Pulmonary artery endothelial cell (primary cell): ENCODE results near the gene WDR4. TPM values are rescaled to one million over a fixed set of nuclear protein-coding genes. Genes with fewer than 3 reads are reported as not detected.
"Not testable (repeated sequence)": the region's sequence is repeated elsewhere in the genome, so short reads cannot be mapped to it uniquely, and the experiment has no call there.

Experiments
- DNase-seq: peaks from one replicate; pipeline ENCODE4 v3.0.0-alpha.2; 2011; ENCODE audit warnings: low read depth, low spot score
- total RNA-seq: library from RNA; depleted of rRNA; stranded (reverse); fragments of >200 nt; gene quantifications from 2 replicates; pipeline ENCODE4 v1.2.3, GENCODE V29; 2014

Gene WDR4
- total RNA-seq, 1 donor from 2014 or later, result 13.8 TPM

DNA sequence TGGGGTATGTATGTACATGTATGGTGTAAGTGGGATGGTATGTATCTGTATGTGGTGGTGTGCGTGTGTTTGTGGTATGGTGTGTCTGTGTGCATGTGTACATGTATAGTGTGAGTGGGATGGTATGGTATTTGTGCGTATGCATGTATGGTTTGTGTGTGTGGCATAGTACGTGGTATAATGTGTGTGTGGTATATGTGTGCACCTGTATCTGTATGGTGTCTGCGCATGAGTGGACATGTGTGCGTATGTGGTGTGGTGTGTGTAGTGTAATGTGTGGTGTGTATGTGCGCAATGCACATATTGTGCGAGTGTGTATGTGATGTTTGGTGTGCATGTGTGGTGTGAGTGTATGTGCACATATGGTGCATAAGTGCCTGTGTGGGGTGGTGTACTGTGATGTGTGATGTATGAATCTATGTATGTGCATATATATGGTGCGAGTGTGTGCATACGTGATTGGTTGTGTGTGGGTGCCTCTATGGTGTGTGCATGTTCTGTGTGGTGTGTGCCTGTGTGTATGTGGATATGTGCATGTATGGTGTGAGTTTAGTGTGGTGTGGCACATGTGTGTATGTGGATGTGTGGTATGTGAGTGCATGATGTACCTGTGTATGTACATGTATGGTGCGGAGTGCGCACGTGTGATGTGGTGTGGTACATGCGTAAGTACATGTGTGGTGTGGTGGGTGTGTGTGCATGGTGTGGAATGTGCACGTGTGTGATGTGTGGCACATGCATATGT, 38.8 kb downstream of the WDR4 start:
- no peak for DNase-seq

DNA sequence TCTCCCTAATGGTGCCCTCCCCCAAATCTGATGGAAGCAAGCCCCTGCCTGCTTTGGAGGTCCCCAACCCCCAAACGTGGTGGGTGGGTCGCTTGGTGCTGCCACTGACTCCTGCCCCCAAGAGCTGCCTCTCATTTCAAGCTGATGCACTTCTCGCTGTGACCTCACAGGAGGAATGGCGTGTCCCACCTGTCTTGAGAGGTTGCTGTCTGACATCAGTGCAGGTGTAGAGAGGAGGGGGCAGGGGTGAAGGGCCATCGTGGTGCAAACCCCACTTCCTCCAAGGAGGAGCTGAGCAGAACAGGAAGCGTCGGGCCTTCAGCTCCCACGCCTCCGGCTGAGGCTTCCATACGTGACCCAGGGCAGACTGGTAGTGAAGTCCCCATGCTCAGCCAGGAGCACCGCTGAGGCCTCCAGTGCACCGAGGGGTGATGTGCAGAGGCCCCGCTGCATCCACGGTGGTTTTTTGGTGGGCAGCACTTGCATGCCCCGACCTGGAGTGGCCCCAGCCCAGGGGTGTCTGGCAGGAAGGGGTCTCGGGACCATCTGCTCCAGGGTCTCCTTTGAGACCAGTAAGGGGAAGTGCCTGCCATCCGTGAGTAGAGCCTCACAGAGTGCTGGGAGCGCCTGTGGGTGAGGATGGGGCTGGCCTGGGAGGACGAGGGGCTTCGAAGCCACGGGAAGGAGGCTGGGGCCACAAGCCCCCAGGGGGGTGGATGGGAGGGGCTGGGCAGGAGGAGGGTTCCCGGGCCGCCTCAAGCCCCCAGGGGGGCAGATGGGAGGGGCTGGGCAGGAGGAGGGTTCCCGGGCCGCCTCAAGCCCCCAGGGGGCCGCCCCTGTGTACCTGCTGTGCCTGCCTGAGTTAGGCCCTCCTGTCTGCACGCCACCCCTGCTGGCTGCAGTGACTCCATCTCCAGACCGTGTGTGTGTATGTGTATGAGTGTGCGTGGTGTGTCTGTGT, 39.8 kb downstream of the WDR4 start:
- no peak for DNase-seq

DNA sequence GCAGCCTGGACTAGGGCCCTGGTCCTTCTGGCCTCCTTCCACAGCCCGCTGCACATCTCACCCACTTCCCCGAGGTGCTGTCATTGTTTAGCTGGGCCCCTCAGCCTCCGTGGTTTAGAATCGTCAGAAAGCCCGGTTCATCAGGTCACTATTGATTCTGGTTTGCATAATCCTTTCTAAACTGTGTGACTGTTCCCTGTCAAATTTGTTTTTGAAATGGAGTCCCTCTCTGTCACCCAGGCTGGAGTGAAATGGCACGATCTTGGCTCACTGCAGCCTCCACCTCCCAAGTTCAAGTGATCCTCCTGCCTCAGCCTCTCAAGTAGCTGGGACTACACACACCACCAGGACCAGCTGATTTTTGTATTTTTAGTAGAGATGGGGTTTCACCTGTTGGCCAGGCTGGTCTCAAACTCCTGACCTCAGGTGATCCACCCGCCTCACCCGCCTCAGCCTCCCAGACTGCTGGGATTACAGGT, 41.1 kb downstream of the WDR4 start:
- not testable (repeated sequence) for DNase-seq

DNA sequence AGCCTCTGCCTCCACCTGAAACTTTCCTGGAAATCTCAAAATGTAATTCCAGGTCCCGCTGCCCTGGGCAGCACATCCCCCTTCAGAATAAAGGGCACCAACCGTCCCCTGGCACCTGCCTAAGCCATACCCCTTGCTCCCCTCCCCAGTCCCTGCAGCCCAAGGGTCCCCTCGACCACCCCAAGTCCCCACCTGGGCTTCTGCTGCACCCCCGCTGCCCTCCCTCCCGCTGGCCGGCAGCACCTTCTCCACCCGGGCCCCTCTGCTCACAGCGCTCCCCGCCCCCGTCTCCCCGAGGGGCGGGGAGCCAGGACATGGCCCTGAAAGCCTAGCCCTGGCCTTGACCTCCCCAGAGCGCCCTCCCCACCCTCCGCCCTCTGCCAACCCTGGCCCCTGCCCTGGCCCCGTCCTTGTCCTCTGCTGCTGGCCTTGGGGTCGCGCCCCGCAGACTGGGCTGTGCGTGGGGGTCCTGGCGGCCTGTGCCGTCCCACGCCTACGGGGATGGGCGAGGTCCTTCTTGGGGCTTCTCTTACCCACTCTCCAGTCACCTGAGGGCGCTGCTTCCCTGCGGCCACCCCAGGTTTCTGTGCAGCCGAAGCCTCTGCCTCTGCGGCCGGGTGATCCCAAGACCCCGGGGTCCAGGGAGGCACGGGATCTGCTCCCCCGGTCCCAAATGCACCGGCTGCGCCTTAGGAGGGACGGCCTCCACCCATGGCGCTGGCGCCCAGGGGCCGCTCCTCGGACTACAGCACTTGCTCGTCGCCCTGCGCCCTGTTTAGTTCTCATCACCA, 41.7 kb downstream of the WDR4 start:
- DNase-seq, result no peak

DNA sequence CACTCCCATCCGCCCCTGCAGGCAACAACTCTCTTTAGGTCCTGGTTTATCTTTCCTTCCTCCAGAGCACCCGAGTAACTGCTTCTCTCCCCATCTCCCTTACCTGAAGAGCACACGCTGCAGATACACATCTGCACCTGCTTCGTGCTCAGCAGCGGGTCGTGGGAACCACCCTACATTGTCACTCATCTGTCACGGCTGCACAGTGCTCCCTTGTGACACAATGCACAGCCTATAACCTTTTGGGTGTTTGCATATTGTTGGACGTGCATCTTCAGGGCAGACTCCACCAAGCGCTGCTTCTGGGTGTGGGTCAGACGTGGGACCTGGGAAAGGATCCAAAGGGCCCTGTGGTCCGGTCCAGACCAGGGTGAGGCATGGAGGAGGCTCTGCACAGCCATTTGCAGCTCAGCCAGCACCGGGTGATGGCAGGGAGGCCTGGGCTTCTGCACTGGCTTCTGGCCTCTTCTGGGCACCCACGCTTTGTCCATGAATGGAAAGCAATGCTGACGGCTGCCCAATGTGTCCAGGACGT, 42.5 kb downstream of the WDR4 start:
- DNase-seq, result no peak

DNA sequence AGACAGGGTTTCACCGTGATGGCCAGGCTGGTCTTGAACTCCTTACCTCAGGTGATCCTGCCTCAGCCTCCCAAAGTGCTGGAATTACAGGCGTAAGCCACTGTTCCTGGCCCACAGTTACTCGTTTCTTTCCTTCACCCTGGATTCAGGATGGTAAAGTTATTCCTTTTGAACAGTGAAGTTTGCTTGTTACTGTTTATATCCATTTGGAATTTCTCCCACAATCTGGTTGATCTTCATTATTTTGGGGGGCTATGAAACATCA, 43.0 kb downstream of the WDR4 start:
- no peak for DNase-seq

DNA sequence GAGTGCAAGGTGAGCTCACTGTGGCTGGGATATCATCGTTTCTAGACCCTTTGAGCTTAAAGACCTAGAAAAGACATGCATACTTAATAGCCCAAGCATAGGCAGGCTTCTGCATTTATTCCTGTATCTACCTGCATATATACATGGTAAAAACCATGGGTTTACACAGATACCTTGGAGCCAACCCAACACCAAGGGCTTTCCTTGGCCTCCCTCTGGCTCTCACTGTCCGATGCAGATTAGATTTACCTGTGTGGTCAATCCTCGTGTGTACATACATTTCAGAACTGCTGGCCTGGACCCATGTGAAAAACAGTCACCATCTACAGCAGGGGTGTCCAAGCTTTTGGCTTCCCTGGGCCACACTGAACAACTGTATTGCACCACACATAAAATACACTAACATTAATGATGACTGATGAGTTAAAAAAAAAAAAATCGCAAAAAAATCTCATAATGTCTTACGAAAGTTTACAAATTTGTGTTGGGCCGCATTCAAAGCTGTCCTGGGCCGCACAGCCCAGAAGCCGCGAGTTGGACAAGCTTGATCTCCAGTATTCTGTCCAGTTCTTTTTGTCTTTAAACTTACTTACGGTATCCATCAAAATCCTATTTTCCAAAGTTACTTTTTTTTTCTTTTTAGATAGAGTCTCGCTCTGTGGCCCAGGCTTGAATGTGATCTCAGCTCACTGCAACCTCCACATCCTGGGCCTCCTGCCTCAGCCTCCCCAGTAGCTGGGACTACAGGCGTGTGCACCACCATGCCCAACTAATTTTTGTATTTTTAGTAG, 43.5 kb downstream of the WDR4 start:
- DNase-seq, result no peak

DNA sequence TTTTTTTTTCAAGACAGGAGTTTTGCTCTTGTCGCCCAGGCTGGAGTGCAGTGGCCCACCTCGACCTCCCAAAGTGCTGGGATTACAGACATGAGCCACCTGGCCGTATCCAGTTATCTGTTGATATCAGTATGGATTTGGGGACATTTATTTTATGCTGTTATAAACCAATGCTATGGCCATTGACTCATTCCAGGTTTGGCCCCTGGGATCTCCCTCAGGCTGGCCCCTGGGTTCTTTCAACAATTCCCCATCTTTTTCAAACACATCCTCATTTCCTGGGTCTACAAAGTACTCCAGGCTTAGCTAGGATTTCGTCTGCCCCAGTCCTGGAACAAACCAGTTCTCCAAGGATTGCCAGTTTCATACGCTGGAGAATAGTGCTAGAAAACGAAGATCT, 44.1 kb downstream of the WDR4 start:
- DNase-seq, result no peak

DNA sequence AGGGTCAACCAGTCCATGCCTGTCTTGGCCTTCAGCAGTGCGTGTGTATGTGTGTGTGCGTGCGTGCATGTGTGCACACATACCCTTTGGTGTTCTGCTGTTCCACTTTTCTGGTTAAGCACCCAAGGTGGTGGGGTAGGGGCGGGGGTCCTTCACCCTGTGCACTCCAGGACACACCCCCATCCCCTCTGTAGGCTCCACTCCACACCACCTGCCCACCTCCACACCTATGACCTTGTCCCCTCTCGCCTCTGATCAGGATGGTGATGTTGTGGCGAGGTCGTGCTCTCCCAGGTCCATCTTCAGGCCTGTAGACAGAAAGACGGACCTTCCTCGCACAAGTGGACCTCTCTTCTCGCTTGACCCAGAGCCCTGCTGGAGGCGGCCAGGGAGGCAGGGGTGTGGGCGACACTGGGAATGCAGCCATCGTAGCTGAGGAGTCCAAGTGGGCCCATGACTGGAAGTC, 44.6 kb downstream of the WDR4 start:
- DNase-seq, result no peak

DNA sequence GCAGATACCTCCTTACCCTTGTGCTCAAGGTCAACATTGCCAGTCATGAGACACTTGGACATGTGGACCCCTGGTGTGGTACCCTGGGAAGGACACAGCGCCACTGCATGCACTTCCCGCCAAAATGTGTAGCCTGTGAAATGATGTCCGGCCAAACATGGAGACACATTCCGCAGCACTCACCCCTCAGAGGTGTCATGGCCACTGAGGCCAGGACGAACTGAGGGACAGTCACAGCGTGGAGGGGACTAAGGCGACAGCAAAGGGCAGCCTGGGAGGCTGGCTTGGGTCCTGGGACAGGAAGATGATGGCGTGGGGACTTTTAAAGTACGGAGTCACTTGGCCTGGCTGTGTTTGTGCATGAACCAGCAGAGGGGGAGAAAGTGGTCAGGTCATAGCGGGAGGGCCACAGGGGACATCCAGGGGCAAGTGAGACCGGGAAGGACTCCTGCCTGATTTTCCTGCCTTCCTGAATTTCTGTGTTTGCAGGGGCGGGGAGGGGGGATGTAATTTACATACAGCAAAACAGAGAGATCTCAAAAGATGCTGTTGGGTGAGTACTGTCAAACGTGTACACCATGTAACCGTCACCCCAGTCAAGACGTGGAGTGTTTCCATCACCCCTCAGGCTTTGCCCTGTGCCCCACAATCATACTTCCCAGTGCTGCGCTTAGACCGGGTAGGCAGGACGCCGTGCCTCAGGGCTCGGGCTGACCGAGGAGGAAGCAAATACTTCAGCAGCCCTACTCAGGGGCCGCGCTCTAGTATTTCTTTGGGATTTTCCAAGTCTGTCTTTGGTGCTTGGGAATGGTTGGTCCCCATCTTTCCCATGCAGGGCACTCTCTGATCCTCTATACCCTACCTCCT, 45.2 kb downstream of the WDR4 start:
- DNase-seq, result no peak

DNA sequence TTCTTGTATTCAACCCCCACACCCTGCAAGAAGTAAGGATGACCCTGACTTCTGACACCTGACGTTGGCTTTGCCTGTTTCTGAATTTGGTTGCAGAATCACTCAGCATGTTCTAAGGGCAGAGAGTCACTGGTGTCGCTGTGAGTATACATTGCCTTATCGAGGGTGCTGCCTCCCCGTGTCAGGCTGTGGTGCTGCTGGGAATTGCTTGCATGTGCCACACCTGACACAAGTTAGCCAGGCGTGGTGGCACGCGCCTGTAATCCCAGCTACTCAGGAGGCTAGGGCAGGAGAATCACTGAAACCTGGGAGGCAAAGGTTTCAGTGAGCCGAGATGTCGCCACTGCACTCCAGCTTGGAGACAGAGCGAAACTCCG, 45.9 kb downstream of the WDR4 start:
- no peak for DNase-seq

DNA sequence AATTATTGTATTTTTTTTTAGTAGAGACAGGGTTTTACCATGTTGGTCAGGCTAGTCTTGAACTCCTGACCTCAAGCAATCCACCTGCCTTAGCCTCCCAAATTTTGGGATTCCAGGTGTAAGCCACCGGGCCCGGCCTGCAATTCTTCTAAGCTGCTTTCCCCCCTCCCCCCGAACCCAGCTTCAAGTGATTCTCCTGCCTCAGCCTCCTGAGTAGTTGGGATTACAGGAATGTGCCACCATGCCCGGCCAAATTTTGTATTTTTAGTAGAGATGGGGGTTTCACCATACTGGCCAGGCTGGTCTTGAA, 47.1 kb downstream of the WDR4 start:
- DNase-seq, result not testable (repeated sequence)

DNA sequence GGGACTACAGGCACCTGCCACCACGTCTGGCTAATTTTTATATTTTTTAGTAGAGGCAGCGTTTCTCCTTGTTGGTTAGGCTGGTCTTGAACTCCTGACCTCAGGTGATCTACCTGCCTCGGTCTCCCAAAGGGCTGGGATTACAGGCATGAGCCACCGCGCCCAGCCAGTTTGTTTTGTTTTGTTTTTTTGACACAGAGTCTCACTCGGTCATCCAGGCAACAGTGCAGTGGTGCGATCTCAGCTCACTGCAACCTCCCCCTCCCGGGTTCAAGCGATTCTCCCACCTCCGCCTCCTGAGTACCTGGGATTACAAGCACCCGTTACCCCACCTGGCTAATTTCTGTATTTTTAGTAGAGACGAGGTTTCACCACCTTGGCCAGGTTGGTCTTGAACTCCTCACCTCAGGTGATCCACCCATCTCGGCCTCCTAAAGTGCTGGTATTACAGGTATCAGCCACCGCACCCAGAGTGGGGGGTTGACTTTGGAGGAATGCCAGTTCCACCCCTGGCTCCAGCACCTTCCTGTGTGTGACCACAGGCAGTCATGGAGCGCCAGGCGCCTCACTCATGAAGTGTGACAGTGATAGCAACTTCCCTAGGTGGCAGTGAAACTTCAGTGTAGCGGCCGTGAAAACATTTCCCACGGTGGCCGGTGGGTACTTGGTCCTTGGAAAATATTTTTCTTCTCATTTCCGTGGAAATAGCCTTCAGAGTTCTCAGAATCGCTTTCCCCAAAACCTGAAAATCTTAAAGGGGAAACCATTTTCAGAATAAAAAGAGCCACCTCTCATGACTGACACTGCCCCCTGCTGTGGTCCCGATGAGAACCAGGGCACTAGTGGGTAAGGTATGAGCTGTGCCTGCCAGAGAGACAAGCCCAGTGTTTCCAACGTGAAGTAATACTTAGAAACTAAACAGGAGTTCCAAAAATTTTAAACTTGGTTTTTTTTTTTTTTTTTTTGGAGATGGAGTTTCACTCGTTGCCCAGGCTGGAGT, 48.6 kb downstream of the WDR4 start:
- no peak for DNase-seq

DNA sequence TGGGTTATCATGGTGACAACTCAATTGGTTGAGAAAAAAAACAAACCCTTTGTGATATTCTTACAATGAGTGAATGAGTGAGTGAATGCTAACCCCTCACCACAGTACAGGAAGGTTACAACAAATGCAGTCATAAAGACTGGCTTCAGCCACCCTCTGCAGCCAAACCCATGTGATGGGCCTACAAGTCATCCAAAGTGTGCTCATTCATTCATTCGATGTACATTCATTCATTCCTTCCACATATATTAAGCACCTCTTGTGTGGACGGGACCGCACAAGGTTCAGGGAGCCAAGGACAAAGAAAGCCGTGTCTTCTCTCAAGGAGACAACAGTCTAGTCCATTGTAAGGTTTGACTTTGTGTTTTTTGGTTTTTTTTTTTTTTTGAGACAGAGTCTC, 49.4 kb downstream of the WDR4 start:
- DNase-seq, result no peak

DNA sequence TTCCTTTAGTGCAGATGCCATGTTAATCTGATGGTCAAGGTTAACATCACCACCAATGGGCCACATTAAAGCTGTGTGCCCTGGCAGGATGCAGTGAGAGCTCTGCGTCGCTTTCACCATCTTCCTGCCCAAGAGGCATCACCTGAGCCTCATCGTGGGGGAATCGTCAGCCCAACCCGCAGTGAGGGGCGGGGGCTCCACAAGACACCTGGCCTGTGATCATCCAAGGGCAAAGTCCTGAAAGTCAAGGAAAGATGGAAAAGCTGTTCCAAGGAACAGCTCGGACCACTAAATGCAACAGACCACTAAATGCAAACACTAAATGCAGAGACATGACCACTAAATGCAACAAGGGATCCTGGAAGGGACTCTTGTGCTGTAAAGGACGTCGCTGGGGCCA, 49.9 kb downstream of the WDR4 start:
- DNase-seq, result no peak

DNA sequence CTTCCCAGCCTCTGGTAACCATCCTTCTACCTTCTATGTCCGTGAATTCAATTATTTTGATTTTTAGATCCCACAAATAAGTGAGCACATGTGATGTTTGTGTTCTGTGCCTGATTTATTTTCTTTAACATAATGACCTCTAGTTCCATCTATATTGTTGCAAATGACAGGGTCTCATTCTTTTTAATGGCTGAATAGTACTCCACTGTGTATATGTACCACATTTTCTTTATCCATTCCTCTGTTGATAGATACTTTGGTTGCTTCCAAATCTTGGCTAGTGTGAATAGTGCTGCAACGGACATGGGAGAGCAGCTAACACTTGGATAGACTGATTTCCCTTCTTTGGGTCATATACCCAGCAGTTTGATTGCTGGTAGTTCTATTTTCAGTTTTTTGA, 51.8 kb downstream of the WDR4 start:
- DNase-seq, result no peak

DNA sequence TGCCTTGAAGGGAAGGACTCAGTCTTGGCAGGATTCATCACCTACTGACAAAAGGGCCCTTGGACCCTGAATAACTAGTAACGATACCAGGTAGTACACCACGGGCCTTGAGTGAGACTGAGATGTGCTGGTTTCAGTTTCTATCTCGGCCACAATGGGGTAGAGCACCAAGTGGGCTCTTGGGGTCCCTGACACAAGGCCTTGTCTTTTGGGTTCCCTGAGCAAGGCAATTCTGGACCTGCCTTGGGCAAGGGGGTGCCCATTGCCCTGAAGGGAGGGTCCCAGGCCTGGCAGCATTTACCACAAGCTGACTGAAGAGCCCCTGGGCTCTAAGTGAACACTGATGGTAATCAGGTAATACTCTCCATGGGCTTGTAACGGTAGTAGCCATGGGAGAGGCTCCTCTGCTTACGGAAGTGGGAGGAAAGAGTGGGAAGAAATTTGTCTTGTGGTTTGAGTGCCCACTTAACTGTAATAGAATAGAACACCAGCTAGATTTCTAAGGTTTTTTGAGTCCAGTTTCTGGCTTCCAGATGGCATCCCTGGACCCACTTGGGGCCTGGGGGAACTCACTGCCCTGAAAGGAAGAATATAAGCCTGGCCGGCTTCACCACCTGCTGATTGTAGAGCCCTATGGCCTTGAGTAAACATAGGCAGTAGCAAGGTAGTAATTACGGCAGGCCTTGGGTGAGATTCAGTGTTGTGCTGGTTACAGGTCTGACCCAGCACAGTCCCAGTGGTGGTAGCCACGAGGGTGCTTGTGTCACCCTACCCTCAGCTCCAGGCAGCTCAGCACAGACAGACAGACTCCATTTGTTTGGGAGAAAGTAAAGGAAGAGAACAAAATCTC, 58.5 kb downstream of the WDR4 start:
- no peak for DNase-seq
